Loucy (cell line): Measurements from ENCODE around the gene SH3GLB1.

ENCODE experiments used
- CTCF ChIP-seq: fragments of 200-600 bp; sonication (generic); conservative IDR thresholded peaks from 2 replicates; pipeline ENCODE4 v1.5.1; 2014; ENCODE audit warnings: mild to moderate bottlenecking, antibody characterized with exemption, low read length
- EZH2phosphoT487 ChIP-seq: fragments of 200-600 bp; IDR thresholded peaks from 2 replicates; pipeline ENCODE4 v1.6.1; 2018; ENCODE audit warnings: antibody characterized with exemption, mild to moderate bottlenecking, moderate library complexity, borderline replicate concordance

GRCh38 chr1:86718786-86719185, 14.4 kb downstream of the SH3GLB1 start:
- TF ChIP-seq EZH2phosphoT487: no peak
- no peak for TF ChIP-seq CTCF
